HepG2 (cell line): Measurements from ENCODE around the gene BANP. TPM values are rescaled to one million over a fixed set of nuclear protein-coding genes. Genes with fewer than 3 reads are reported as not detected.

Experiments used
- BCLAF1 ChIP-seq: fragments of 450-650 bp; IDR thresholded peaks from 2 replicates; pipeline ENCODE4 v1.6.1; 2017; ENCODE audit warnings: mild to moderate bottlenecking
- HDAC2 ChIP-seq: sonication (generic); formaldehyde crosslinking; IDR thresholded peaks from 2 replicates; pipeline ENCODE4 v1.4.0; 2020; ENCODE audit warnings: missing genetic modification reagents
- IRF1 ChIP-seq: sonication (generic); formaldehyde crosslinking; IDR thresholded peaks from 2 replicates; pipeline ENCODE4 v1.4.0; 2020; ENCODE audit warnings: low read depth, mild to moderate bottlenecking, missing genetic modification reagents
- MAF1 ChIP-seq: sonication (generic); formaldehyde crosslinking; IDR thresholded peaks from 2 replicates; pipeline ENCODE4 v1.5.0; 2020; ENCODE audit warnings: missing genetic modification reagents, borderline replicate concordance
- MAFG ChIP-seq: sonication (generic); formaldehyde crosslinking; IDR thresholded peaks from 2 replicates; pipeline ENCODE4 v1.5.1; 2020; ENCODE audit warnings: mild to moderate bottlenecking, missing genetic modification reagents
- MED8 ChIP-seq: sonication (generic); formaldehyde crosslinking; IDR thresholded peaks from 2 replicates; pipeline ENCODE4 v1.8.1; 2023; ENCODE audit warnings: mild to moderate bottlenecking, missing genetic modification reagents; ENCODE audit not compliant: insufficient replicate concordance
- PRDM4 ChIP-seq: sonication (generic); formaldehyde crosslinking; IDR thresholded peaks from 2 replicates; pipeline ENCODE4 v1.9.0; 2021; ENCODE audit warnings: missing genetic modification reagents, borderline replicate concordance
- SCMH1 ChIP-seq: sonication (generic); formaldehyde crosslinking; IDR thresholded peaks from 2 replicates; pipeline ENCODE4 v1.9.0; 2021; ENCODE audit warnings: missing genetic modification reagents, mild to moderate bottlenecking, borderline replicate concordance
- SMAD3 ChIP-seq: sonication (generic); formaldehyde crosslinking; IDR thresholded peaks from 2 replicates; pipeline ENCODE4 v1.4.0; 2020; ENCODE audit warnings: missing genetic modification reagents
- SSRP1 ChIP-seq: IDR thresholded peaks from 2 replicates; pipeline ENCODE4 v1.6.1; 2016; ENCODE audit warnings: control low read depth
- TCF12 ChIP-seq, 2 experiments: fragments of 450-650 bp in 1 of 2; sonication (generic) in 1 of 2; formaldehyde crosslinking in 1 of 2; IDR thresholded peaks; 2 replicates each; pipeline versions ENCODE4 v1.6.1 to v1.8.0; 2017 to 2022; ENCODE audit warnings: antibody characterized with exemption in 1 of 2, mild to moderate bottlenecking in 1 of 2, missing genetic modification reagents in 1 of 2, moderate library complexity in 1 of 2
- ZFP36L2 ChIP-seq: sonication (generic); formaldehyde crosslinking; IDR thresholded peaks from 2 replicates; pipeline ENCODE4 v1.4.0; 2020; ENCODE audit warnings: missing genetic modification reagents
- ZNF333 ChIP-seq: sonication (generic); formaldehyde crosslinking; IDR thresholded peaks from 2 replicates; pipeline ENCODE4 v1.4.0; 2020; ENCODE audit warnings: mild to moderate bottlenecking, missing genetic modification reagents, borderline replicate concordance
- ZNF619 ChIP-seq: sonication (generic); formaldehyde crosslinking; IDR thresholded peaks from 2 replicates; pipeline ENCODE4 v1.4.0; 2020; ENCODE audit warnings: mild to moderate bottlenecking, missing genetic modification reagents
- ZNF704 ChIP-seq: sonication (generic); formaldehyde crosslinking; IDR thresholded peaks from 2 replicates; pipeline ENCODE4 v1.8.1; 2023; ENCODE audit warnings: mild to moderate bottlenecking, inconsistent platforms, moderate library complexity, missing genetic modification reagents, borderline replicate concordance
- polyA plus RNA-seq, 8 experiments: library from polyadenylated mRNA; depleted of rRNA in 3 of 8; stranded (reverse) in 7 of 8; unstranded in 1 of 8; fragments of >200 nt; fragmentation: Illumina TruSeq in 4 of 8; extraction: Trizol in 4 of 8; gene quantifications; 2 replicates each; pipeline versions ENCODE4 v1.2.1 to v1.2.3, GENCODE V29; 2011 to 2016; ENCODE audit warnings: low read depth in 4 of 8, missing spikeins in 1 of 8, mixed read lengths in 1 of 8; ENCODE audit not compliant: insufficient read depth in 1 of 8
- total RNA-seq, 5 experiments: library from RNA; depleted of rRNA; stranded (reverse); fragments of >200 nt; fragmentation: Illumina TruSeq; extraction: Trizol; gene quantifications; 2 replicates each; pipeline ENCODE4 v1.2.3, GENCODE V29; 2016; ENCODE audit warnings: low read depth in 1 of 5
- TF ChIP-seq, protein P1 (sequence below): sonication (generic); formaldehyde crosslinking; IDR thresholded peaks from 2 replicates; pipeline ENCODE4 v1.5.0; 2020; ENCODE audit warnings: missing genetic modification reagents, mild to moderate bottlenecking, borderline replicate concordance
- TF ChIP-seq, protein P2 (sequence below): sonication (generic); formaldehyde crosslinking; IDR thresholded peaks from 2 replicates; pipeline ENCODE4 v1.5.0; 2020; ENCODE audit warnings: missing genetic modification reagents, mild to moderate bottlenecking, borderline replicate concordance

The BANP gene
- total and polyA plus RNA-seq, 2 of the 13 experiments (the other 11 are each of a cell fraction or from before 2014, with no cell fraction given) = 20.2 to 23.8 TPM

- TF ChIP-seq TCF12 (IDR thresholded peaks at IDR 0.05) = no peak
- TF ChIP-seq TCF12 (CRISPR knock-in tag; IDR thresholded peaks at IDR 0.05) = no peak
- TF ChIP-seq HDAC2 (CRISPR knock-in tag) = peak; percentile 81
- TF ChIP-seq ZNF704 (CRISPR knock-in tag) = peak; percentile 81; the same call in 1 of the 2 replicates
- TF ChIP-seq, protein P1, sequence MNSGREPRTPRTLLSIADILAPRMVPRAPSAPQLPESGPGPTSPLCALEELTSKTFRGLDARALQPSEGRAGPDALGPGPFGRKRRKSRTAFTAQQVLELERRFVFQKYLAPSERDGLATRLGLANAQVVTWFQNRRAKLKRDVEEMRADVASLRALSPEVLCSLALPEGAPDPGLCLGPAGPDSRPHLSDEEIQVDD = 0 out of 2 replicates have a peak, but pooled peaks have one; percentile 7
- TF ChIP-seq SCMH1 (CRISPR knock-in tag) = no peak
- TF ChIP-seq ZFP36L2 (CRISPR knock-in tag) = 0 out of 2 replicates have a peak, but pooled peaks have one; percentile 48
- TF ChIP-seq ZNF333 (CRISPR knock-in tag) = peak; percentile 72; the same call in 1 of the 2 replicates
- TF ChIP-seq IRF1 (CRISPR knock-in tag) = no peak
- TF ChIP-seq MED8 (CRISPR knock-in tag) = no peak
- TF ChIP-seq MAF1 (CRISPR knock-in tag) = peak; percentile 91; the same call in 1 of the 2 replicates
- TF ChIP-seq PRDM4 (CRISPR knock-in tag) = 0 out of 2 replicates have a peak, but pooled peaks have one; percentile 31
- peak; percentile 84; the same call in 1 of the 2 replicates for TF ChIP-seq SSRP1
- peak; percentile 82 for TF ChIP-seq SMAD3 (CRISPR knock-in tag)
- no peak for TF ChIP-seq MAFG (CRISPR knock-in tag)
- peak; percentile 98 for TF ChIP-seq ZNF619 (CRISPR knock-in tag)
- TF ChIP-seq, protein P2, sequence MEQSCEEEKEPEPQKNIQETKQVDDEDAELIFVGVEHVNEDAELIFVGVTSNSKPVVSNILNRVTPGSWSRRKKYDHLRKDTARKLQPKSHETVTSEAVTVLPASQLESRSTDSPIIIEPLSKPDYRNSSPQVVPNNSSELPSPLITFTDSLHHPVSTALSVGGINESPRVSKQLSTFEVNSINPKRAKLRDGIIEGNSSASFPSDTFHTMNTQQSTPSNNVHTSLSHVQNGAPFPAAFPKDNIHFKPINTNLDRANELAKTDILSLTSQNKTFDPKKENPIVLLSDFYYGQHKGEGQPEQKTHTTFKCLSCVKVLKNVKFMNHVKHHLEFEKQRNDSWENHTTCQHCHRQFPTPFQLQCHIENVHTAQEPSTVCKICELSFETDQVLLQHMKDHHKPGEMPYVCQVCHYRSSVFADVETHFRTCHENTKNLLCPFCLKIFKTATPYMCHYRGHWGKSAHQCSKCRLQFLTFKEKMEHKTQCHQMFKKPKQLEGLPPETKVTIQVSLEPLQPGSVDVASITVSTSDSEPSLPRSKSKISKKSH (CRISPR knock-in tag) = peak; percentile 92
- TF ChIP-seq BCLAF1 = no peak
These were observed at the start of gene BANP (continued) for GRCh38 chr16:87950765-87951551.
